ENCODE measurements around the gene TRRAP. TPM values are rescaled to one million over a fixed set of nuclear protein-coding genes. Genes with fewer than 3 reads are reported as not detected.

The TRRAP gene
- total and polyA plus RNA-seq, 2 experiments from 2014 or later: 9.0 to 39.4 TPM

GRCh38 chr7:98913612-98914011 lies 35.3 kb downstream of the TRRAP start:
- H3K9me3 ChIP-seq (ENCODE audit: low read depth): no peaks in the 10 kb centered on the region
- peaks cover 83% of the 10 kb centered on the region for H3K36me3 ChIP-seq
- no peaks in the 10 kb centered on the region for H3K4me1 ChIP-seq (ENCODE audit: low read depth)
- H3K4me3 ChIP-seq: no peak overlapping the region
- DNase-seq (ENCODE audit: low read depth in 1 of 2, low spot score in 1 of 2): no peak
- no peak overlapping the region for H3K27ac ChIP-seq
- H3K27me3 ChIP-seq: no peaks in the 10 kb centered on the region
- TF ChIP-seq, protein P1, sequence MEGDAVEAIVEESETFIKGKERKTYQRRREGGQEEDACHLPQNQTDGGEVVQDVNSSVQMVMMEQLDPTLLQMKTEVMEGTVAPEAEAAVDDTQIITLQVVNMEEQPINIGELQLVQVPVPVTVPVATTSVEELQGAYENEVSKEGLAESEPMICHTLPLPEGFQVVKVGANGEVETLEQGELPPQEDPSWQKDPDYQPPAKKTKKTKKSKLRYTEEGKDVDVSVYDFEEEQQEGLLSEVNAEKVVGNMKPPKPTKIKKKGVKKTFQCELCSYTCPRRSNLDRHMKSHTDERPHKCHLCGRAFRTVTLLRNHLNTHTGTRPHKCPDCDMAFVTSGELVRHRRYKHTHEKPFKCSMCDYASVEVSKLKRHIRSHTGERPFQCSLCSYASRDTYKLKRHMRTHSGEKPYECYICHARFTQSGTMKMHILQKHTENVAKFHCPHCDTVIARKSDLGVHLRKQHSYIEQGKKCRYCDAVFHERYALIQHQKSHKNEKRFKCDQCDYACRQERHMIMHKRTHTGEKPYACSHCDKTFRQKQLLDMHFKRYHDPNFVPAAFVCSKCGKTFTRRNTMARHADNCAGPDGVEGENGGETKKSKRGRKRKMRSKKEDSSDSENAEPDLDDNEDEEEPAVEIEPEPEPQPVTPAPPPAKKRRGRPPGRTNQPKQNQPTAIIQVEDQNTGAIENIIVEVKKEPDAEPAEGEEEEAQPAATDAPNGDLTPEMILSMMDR (IDR thresholded peaks at IDR 0.05; ENCODE audit: low read depth, low read length): no peak

DNA sequence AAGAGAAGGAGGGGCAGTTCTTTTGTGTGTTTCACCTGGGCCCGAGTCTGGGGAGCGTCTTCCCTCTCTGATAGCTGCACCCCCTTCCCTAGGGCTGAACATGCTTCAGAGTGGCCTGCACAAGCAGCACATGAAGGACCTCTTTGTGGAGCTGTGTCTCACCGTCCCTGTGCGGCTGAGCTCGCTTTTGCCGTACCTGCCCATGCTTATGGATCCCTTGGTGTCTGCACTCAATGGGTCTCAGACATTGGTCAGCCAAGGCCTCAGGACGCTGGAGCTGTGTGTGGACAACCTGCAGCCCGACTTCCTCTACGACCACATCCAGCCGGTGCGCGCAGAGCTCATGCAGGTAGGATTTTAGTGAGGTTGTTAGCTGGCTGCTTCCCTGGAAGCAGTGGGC lies 39.0 kb downstream of the TRRAP start:
- Histone ChIP-seq H3K4me1 (ENCODE audit: low read depth) (no peaks in the 10 kb centered on the region), H3K27ac (no peak overlapping the region), H3K36me3 (peaks cover 67% of the 10 kb centered on the region), H3K27me3 (no peaks in the 10 kb centered on the region), H3K4me3 (no peak overlapping the region), H3K9me3 (ENCODE audit: low read depth) (no peaks in the 10 kb centered on the region)
- TF ChIP-seq, protein P1 (IDR thresholded peaks at IDR 0.05; ENCODE audit: low read depth, low read length): no peak
- DNase-seq (ENCODE audit: low read depth in 1 of 2, low spot score in 1 of 2): no peak

- H3K27ac ChIP-seq: no peak overlapping the region
- H3K4me3 ChIP-seq: no peak overlapping the region
- H3K4me1 ChIP-seq (ENCODE audit: low read depth): no peaks in the 10 kb centered on the region
- TF ChIP-seq, protein P1 (IDR thresholded peaks at IDR 0.05; ENCODE audit: low read depth, low read length): no peak
- H3K9me3 ChIP-seq (ENCODE audit: low read depth): no peaks in the 10 kb centered on the region
- peaks cover 70% of the 10 kb centered on the region for H3K36me3 ChIP-seq
- no peak for DNase-seq (ENCODE audit: low read depth in 1 of 2, low spot score in 1 of 2)
- no peaks in the 10 kb centered on the region for H3K27me3 ChIP-seq
These were observed 43.5 kb downstream of the TRRAP start for GRCh38 chr7:98921608-98922372.

DNA sequence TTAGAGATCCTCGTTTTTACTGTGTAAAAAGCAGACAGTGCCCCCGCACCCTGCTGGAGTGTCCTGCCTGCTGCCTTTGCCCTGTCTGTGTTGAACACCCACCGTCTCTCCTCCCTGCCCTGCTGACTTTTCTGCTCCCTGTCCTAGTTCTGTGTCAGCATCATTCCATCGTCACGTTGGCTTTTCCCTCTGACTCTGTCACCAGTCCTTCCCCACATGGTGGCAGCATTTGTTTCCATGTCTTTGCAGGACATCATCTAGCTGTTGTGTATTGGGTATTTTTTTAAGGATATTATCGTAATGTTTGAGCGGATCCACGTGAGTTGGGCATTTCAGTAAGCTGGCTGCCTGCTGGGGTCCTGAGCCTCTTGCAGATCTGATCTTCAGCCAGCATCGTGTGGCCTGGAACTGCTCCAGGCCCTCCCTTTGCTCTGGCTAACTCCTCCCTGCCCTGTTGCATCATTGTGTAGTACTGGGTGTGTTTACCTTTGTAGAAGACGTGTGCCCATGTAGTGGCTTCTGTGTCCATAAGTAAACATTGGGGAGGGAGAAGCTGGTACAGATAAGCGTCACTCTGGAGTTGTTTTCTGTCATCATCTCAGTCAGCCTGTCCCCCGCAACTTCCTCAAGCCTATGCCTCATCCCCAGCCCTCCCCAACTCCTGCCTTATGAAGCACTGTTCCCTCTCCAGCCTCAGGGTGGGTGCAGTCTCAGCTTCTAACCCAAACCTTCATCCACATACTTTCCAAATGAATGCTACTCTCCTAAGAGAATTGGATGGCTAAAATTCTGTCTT lies 44.3 kb downstream of the TRRAP start:
- no peaks in the 10 kb centered on the region for H3K4me1 ChIP-seq (ENCODE audit: low read depth)
- H3K4me3 ChIP-seq: no peak overlapping the region
- peaks cover 70% of the 10 kb centered on the region for H3K36me3 ChIP-seq
- TF ChIP-seq, protein P1 (IDR thresholded peaks at IDR 0.05; ENCODE audit: low read depth, low read length): no peak
- H3K27ac ChIP-seq: no peak overlapping the region
- no peaks in the 10 kb centered on the region for H3K27me3 ChIP-seq
- no peaks in the 10 kb centered on the region for H3K9me3 ChIP-seq (ENCODE audit: low read depth)
- peak in 1 of 2 donors; percentile 91 for DNase-seq (ENCODE audit: low read depth in 1 of 2, low spot score in 1 of 2)

DNA sequence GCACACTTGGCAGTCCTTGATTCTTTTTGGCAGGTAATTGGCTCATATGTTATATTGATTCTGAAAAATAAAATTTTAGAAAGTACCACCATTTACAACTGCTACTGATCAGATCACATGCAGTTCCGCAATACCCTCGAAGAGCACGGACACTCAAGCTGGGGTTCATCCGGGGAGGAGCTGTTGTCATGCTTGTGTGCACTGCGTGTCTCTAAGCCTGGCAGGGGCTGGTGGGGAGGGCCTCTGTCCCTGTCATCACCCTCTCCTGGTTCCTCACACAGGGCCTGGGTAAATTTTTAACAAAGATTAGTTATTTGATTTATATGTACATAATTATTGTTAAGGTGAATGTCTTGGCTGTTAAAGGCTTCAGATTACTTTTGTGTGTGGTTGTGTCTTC lies 45.2 kb downstream of the TRRAP start:
- Histone ChIP-seq H3K9me3 (ENCODE audit: low read depth) (no peaks in the 10 kb centered on the region), H3K36me3 (peaks cover 68% of the 10 kb centered on the region), H3K4me3 (no peak overlapping the region), H3K4me1 (ENCODE audit: low read depth) (no peaks in the 10 kb centered on the region), H3K27ac (no peak overlapping the region), H3K27me3 (no peaks in the 10 kb centered on the region)
- DNase-seq (ENCODE audit: low read depth in 1 of 2, low spot score in 1 of 2): no peak
- TF ChIP-seq, protein P1 (IDR thresholded peaks at IDR 0.05; ENCODE audit: low read depth, low read length): no peak
